ENCODE measurements around the gene CDC20B. TPM values are rescaled to one million over a fixed set of nuclear protein-coding genes. Genes with fewer than 3 reads are reported as not detected.

The CDC20B gene
- total RNA-seq, 2 experiments from 2014 or later: not detected

GRCh38 chr5:55176176-55176818 is 3.3 kb upstream of the CDC20B start:
- Mint-ChIP-seq H3K9me3 (no peaks in the 10 kb centered on the region), H3K27ac (no peak overlapping the region), H3K27me3 (peaks cover 89% of the 10 kb centered on the region), H3K36me3 (no peaks in the 10 kb centered on the region), H3K4me1 (peaks cover 28% of the 10 kb centered on the region), H3K4me3 (peak overlapping the region; percentile 69)
- peak; percentile 46 for DNase-seq

DNA sequence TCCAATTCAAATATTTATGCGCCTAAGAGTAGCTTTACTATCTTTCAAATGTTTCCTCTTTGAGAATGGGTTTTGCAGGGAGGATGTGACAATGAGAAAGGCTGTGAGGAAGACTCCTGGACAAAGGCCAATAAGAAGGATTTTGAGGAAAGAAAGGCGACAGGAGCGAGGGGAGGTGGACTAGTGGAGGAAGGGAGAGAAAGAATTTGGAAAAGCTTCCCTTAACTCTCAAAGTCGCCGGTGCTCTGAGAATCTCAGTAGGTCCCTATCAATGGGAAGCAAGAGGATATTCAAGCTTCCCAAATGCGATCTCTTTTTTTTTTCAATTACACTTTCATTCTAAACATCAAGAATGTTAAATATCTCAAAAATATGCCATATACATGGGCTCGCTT is 2.8 kb upstream of the CDC20B start:
- no peak overlapping the region for H3K27ac Mint-ChIP-seq
- no peak for DNase-seq
- no peaks in the 10 kb centered on the region for H3K36me3 Mint-ChIP-seq

DNA sequence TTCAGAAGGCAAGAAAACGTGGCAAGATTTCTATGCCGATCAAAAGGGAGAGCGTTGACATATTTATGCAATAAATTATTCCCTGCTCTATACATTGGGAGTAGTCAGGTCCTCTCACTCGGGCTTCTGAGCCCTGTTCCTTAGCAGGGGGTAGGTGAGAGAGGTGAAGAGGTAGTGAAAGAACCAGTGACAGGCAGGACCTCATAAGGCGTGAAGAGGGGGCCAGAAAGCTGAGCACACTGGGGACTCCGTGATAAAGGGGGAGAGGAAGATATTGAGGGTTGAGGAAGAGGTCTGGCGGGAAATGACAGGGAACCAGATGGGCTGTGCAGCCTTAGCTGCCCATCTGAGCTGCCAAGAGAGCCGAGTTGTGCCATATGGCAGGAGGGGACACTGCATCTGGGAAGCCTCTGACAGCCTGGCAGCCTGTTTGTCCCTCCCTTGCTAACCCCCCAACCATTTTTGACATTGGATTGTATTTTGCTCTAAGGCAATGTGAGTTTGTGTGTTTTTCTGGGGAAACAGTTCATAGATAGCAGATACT is 782 bp upstream of the CDC20B start:
- Mint-ChIP-seq H3K9me3 (no peaks in the 10 kb centered on the region), H3K36me3 (no peaks in the 10 kb centered on the region), H3K4me3 (peak overlapping the region; percentile 79), H3K27me3 (peaks cover 80% of the 10 kb centered on the region), H3K4me1 (peaks cover 32% of the 10 kb centered on the region), H3K27ac (no peak overlapping the region)
- peak; percentile 3 for DNase-seq

More for the DNA sequence above, 2.8 kb upstream of the CDC20B start:
- Mint-ChIP-seq H3K4me3 (peak overlapping the region; percentile 69), H3K27me3 (peaks cover 88% of the 10 kb centered on the region), H3K4me1 (peaks cover 28% of the 10 kb centered on the region), H3K9me3 (no peaks in the 10 kb centered on the region)

GRCh38 chr5:55172051-55172899 is 702 bp downstream of the CDC20B start:
- Mint-ChIP-seq H3K4me1 (peaks cover 32% of the 10 kb centered on the region), H3K4me3 (peak overlapping the region; percentile 85), H3K27ac (no peak overlapping the region), H3K27me3 (peaks cover 79% of the 10 kb centered on the region), H3K36me3 (no peaks in the 10 kb centered on the region), H3K9me3 (no peaks in the 10 kb centered on the region)
- DNase-seq: peak; percentile 59

- no peak for DNase-seq
- H3K27ac Mint-ChIP-seq: no peak overlapping the region
- H3K9me3 Mint-ChIP-seq: no peaks in the 10 kb centered on the region
- H3K4me1 Mint-ChIP-seq: peaks cover 28% of the 10 kb centered on the region
- H3K4me3 Mint-ChIP-seq: no peak overlapping the region
- no peaks in the 10 kb centered on the region for H3K36me3 Mint-ChIP-seq
- H3K27me3 Mint-ChIP-seq: peaks cover 76% of the 10 kb centered on the region
Measured at GRCh38 chr5:55171471-55171870, 1.5 kb downstream of the CDC20B start.

DNA sequence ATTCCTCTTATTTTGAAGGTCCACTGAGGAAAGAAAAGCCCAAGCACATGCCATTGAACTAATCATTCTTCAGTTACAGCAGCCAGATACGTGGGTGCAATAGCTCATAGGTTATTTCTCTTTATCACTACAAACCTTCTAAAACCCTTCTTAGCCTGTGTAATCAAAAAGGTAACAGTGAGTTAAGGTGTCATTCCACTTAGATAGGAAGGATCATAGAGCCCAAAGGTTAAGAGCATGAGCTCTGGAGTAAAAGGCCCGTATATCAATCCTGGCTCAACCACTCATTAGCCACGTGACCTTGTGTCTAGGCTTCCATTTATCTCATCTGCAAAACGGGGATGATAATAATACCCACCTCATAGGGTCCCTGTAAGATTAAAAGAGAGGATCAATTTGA is 10.3 kb downstream of the CDC20B start:
- Mint-ChIP-seq H3K36me3 (no peaks in the 10 kb centered on the region), H3K4me3 (no peak overlapping the region), H3K27ac (no peak overlapping the region), H3K9me3 (no peaks in the 10 kb centered on the region), H3K27me3 (peaks cover 54% of the 10 kb centered on the region), H3K4me1 (peaks cover 5% of the 10 kb centered on the region)
- DNase-seq: no peak

- no peaks in the 10 kb centered on the region for H3K9me3 Mint-ChIP-seq
- no peak overlapping the region for H3K27ac Mint-ChIP-seq
- H3K4me1 Mint-ChIP-seq: peaks cover 5% of the 10 kb centered on the region
- H3K27me3 Mint-ChIP-seq: peaks cover 38% of the 10 kb centered on the region
- no peak overlapping the region for H3K4me3 Mint-ChIP-seq
- no peaks in the 10 kb centered on the region for H3K36me3 Mint-ChIP-seq
- no peak for DNase-seq
Measured at GRCh38 chr5:55160493-55161209, 12.3 kb downstream of the CDC20B start.

DNA sequence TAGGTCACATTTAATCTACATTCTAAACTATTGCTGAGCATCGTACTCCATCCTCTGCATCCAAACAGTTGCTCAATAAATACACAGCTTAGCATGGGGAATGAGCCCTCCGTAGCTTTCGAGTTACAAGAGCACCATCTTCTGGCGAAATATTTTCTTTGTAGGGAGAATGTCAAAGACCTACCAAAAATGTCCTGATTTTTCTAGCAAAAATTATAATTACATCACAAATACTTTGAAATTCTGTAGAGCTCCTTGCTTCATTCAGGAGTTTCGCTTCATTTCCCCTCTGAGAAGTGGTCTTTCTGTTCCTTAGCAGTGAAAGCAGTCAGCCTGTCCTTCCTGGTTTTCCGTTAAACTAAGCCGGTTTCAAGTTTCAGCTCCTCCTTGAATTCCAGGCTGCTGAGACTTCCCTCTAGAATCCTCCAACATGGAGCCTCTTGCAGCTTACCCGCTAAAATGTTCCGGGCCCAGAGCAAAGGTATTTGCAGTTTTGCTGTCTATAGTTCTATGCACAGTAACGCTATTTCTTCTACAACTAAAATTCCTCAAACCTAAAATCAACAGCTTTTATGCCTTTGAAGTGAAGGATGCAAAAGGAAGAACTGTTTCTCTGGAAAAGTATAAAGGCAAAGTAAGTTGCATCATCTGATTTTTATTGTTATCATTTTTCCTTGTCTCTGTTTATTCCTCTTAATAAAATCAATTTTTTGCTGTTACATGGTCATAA is 13.0 kb downstream of the CDC20B start, which contains the start of gene GPX8:
Gene GPX8 (plus strand): TSS at position 409 of the 730 bp plus-strand sequence. CDS start 22 bp downstream, at position 431.
- H3K4me3 Mint-ChIP-seq: no peak within 1 kb of the TSS
- H3K27me3 Mint-ChIP-seq: peaks cover 33% of the 10 kb centered on the region
- DNase-seq: no peak
- no peaks in the 10 kb centered on the region for H3K9me3 Mint-ChIP-seq
- H3K4me1 Mint-ChIP-seq: peaks cover 5% of the 10 kb centered on the region
- H3K36me3 Mint-ChIP-seq: no peaks in the 10 kb centered on the region
- no peak within 1 kb of the TSS for H3K27ac Mint-ChIP-seq

DNA sequence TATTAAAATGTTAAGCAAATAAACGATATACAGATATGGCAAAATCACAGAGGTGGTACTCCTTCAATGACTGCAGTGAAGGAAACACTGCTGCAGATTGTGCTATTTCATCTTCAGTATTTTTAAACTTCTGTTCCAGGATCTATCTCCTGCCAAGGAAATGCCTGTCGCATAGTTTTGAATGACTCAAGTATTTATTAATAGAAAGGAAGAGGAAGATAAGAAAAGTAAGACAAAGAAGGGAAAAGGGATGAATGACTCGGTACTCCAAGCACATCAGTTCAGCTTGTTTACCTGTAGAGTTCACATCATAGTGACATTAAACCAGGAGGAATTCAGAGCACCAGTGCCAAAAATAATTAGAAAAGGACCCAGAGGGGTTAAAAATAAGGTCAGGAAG is 18.1 kb downstream of the CDC20B start:
- DNase-seq: no peak
- peaks cover 4% of the 10 kb centered on the region for H3K4me1 Mint-ChIP-seq
- no peak overlapping the region for H3K4me3 Mint-ChIP-seq
- peaks cover 11% of the 10 kb centered on the region for H3K27me3 Mint-ChIP-seq
- H3K9me3 Mint-ChIP-seq: no peaks in the 10 kb centered on the region
- H3K27ac Mint-ChIP-seq: no peak overlapping the region
- no peaks in the 10 kb centered on the region for H3K36me3 Mint-ChIP-seq

GRCh38 chr5:55151923-55152842 is 20.8 kb downstream of the CDC20B start:
- H3K27me3 Mint-ChIP-seq: peaks cover 3% of the 10 kb centered on the region
- H3K36me3 Mint-ChIP-seq: no peaks in the 10 kb centered on the region
- no peak overlapping the region for H3K27ac Mint-ChIP-seq
- H3K4me1 Mint-ChIP-seq: no peaks in the 10 kb centered on the region
- no peaks in the 10 kb centered on the region for H3K9me3 Mint-ChIP-seq
- no peak overlapping the region for H3K4me3 Mint-ChIP-seq
- DNase-seq: no peak

GRCh38 chr5:55149308-55149795 is 23.6 kb downstream of the CDC20B start:
- Mint-ChIP-seq H3K27ac (no peak overlapping the region), H3K9me3 (no peaks in the 10 kb centered on the region), H3K27me3 (peaks cover 19% of the 10 kb centered on the region), H3K36me3 (no peaks in the 10 kb centered on the region), H3K4me1 (peaks cover 5% of the 10 kb centered on the region), H3K4me3 (no peak overlapping the region)
- no peak for DNase-seq

DNA sequence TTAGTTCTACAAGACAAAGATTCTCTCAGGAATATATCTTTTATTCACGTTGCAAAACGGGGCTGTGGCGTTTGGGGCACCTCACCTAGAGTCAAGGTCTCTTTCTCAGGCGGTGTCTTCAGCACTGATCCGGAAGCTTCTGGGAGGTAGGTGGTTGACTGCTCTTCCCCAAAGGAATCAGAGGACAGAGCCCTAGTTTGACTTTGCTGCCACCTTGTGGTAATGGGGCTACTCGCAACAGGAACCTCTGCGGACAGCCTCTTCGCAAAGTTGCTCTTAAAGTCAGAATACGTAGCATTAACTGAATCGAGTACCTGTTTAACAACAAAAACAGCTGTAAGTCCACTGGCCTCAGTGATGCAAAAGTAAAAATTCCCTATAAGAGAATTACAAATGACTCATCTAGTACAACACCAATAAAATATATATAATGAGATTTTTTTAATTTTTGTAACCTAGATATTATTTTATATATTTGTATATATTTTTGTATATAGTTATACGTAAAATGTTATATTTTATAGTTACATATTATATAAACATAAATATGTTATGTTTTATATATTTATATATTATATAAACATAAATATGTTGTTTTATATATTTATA is 26.3 kb downstream of the CDC20B start:
- H3K9me3 Mint-ChIP-seq: no peaks in the 10 kb centered on the region
- H3K36me3 Mint-ChIP-seq: peaks cover 2% of the 10 kb centered on the region
- H3K4me3 Mint-ChIP-seq: no peak overlapping the region
- peaks cover 14% of the 10 kb centered on the region for H3K4me1 Mint-ChIP-seq
- H3K27me3 Mint-ChIP-seq: peaks cover 33% of the 10 kb centered on the region
- peak; percentile 77 for DNase-seq
- no peak overlapping the region for H3K27ac Mint-ChIP-seq

GRCh38 chr5:55146080-55146479 is 26.9 kb downstream of the CDC20B start:
- Mint-ChIP-seq H3K36me3 (peaks cover 2% of the 10 kb centered on the region), H3K9me3 (no peaks in the 10 kb centered on the region), H3K4me3 (no peak overlapping the region), H3K27me3 (peaks cover 33% of the 10 kb centered on the region), H3K27ac (no peak overlapping the region), H3K4me1 (peaks cover 20% of the 10 kb centered on the region)
- no peak for DNase-seq
